ENCODE data around the gene FAM3C. TPM values are rescaled to one million over a fixed set of nuclear protein-coding genes. Genes with fewer than 3 reads are reported as not detected.

Gene FAM3C
- total RNA-seq, 1 experiment from 2014 or later, result 37.9 TPM

GRCh38 chr7:121330053-121330833 lies 65.9 kb downstream of the FAM3C start:
- peaks cover 58% of the 10 kb centered on the region for H3K27me3 ChIP-seq (ENCODE audit: low read length)
- H3K27ac ChIP-seq (ENCODE audit: low read length), result no peak overlapping the region
- no peaks in the 10 kb centered on the region for H3F3A ChIP-seq (ENCODE audit: low read length, unreplicated experiment)
- H3K79me2 ChIP-seq (ENCODE audit: low read length), result no peaks in the 10 kb centered on the region
- intact Hi-C loops (cut with micrococcal nuclease), result loop anchor here (10.0 kb wide), 3 partner anchors 55 to 665 kb away; partner anchors contain the start of gene CPED1
- H3K4me1 ChIP-seq (ENCODE audit: insufficient read depth, low read length), result no peaks in the 10 kb centered on the region
- TF ChIP-seq CTCF (conservative IDR thresholded peaks at IDR 0.05; ENCODE audit: low read depth, low read length) (no peak), EZH2 (IDR thresholded peaks at IDR 0.05; ENCODE audit: low read length, unreplicated experiment) (no peak), EZH2phosphoT487 (IDR thresholded peaks at IDR 0.05; ENCODE audit: borderline replicate concordance, low read length) (no peak)
- no peaks in the 10 kb centered on the region for H4K20me1 ChIP-seq (ENCODE audit: low read length)
- ChIA-PET CTCF (no interaction called here), POLR2A (ENCODE audit: unreplicated experiment) (no interaction called here)
- H3K9me2 ChIP-seq (replicated peaks; ENCODE audit: low read length), result no peaks in the 10 kb centered on the region
- DNase-seq (no peak), ATAC-seq (no peak)
- no peaks in the 10 kb centered on the region for H3K36me3 ChIP-seq (ENCODE audit: low read depth, low read length)
- H3K9ac ChIP-seq (ENCODE audit: low read length), result no peak overlapping the region
- BruUV-seq (replicated peaks), result no TSS peak
- H3K9me3 ChIP-seq (ENCODE audit: low read length), result no peaks in the 10 kb centered on the region
- H2AFZ ChIP-seq (ENCODE audit: low read length), result no peak overlapping the region
- H3K4me3 ChIP-seq (ENCODE audit: low read length), result no peak overlapping the region
- no peak overlapping the region for H3K4me2 ChIP-seq (ENCODE audit: low read length)

GRCh38 chr7:121329191-121330052 lies 66.7 kb downstream of the FAM3C start:
- POLR2A ChIA-PET (ENCODE audit: unreplicated experiment), result no interaction called here
- CTCF ChIA-PET, result no interaction called here
- H3K27ac ChIP-seq (ENCODE audit: low read length), result no peak overlapping the region
- no peaks in the 10 kb centered on the region for H3K36me3 ChIP-seq (ENCODE audit: low read depth, low read length)
- no peak overlapping the region for H3K9ac ChIP-seq (ENCODE audit: low read length)
- H3K79me2 ChIP-seq (ENCODE audit: low read length), result no peaks in the 10 kb centered on the region
- no peaks in the 10 kb centered on the region for H3K9me2 ChIP-seq (replicated peaks; ENCODE audit: low read length)
- no TSS peak for BruUV-seq (replicated peaks)
- no peak for ATAC-seq
- H3K4me1 ChIP-seq (ENCODE audit: insufficient read depth, low read length), result no peaks in the 10 kb centered on the region
- intact Hi-C loops (cut with micrococcal nuclease), result loop anchor here (10.0 kb wide), 3 partner anchors 55 to 665 kb away; partner anchors contain the start of gene CPED1
- H3K9me3 ChIP-seq (ENCODE audit: low read length), result no peaks in the 10 kb centered on the region
- peaks cover 49% of the 10 kb centered on the region for H3K27me3 ChIP-seq (ENCODE audit: low read length)
- H3K4me3 ChIP-seq (ENCODE audit: low read length), result no peak overlapping the region
- no peaks in the 10 kb centered on the region for H3F3A ChIP-seq (ENCODE audit: low read length, unreplicated experiment)
- H4K20me1 ChIP-seq (ENCODE audit: low read length), result no peaks in the 10 kb centered on the region
- H3K4me2 ChIP-seq (ENCODE audit: low read length), result no peak overlapping the region
- DNase-seq, result no peak
- TF ChIP-seq EZH2phosphoT487 (IDR thresholded peaks at IDR 0.05; ENCODE audit: borderline replicate concordance, low read length) (no peak), EZH2 (IDR thresholded peaks at IDR 0.05; ENCODE audit: low read length, unreplicated experiment) (no peak), CTCF (conservative IDR thresholded peaks at IDR 0.05; ENCODE audit: low read depth, low read length) (no peak)
- no peak overlapping the region for H2AFZ ChIP-seq (ENCODE audit: low read length)
